Measurements from ENCODE around the gene MAST2. TPM values are rescaled to one million over a fixed set of nuclear protein-coding genes. Genes with fewer than 3 reads are reported as not detected.
A peak's percentile ranks its signal among the peaks of the same experiment; 100 is the strongest.

The MAST2 gene
- 1 to 10 TPM; 8.4 to 8.9 TPM for total RNA-seq
- polyA plus RNA-seq, result 1 to 10 TPM in 2 of 3 donors, under 1 TPM in 1; 0.48 to 1.7 (median 1.4) TPM
- 9.3 to 22.7 (median 14.3) reads per million in 6 experiments for total RNA-seq

- DNase-seq, result peak; percentile 61 to 84 (median 74)
- peaks cover 10 to 22% (median 19%) of the 10 kb centered on the region in 4 donors for H3K4me1 Mint-ChIP-seq
- peaks cover 0 to 3% (median 0%) of the 10 kb centered on the region in 5 donors for H3K27me3 Mint-ChIP-seq
- POLR2A ChIA-PET, result no interaction called here
- H3K9me3 Mint-ChIP-seq, result no peaks in the 10 kb centered on the region
- peaks cover 0 to 3% (median 0%) of the 10 kb centered on the region in 3 donors for H3K36me3 Mint-ChIP-seq
- peak; percentile 90 to 94 for ATAC-seq
- H3K4me3 Mint-ChIP-seq, result peak within 1 kb of the TSS; percentile 83 to 93 (median 91)
- peak within 1 kb of the TSS; percentile 12 to 81 (median 62) for H3K27ac Mint-ChIP-seq
Observed at GRCh38 chr1:45803299-45803780, at the start of gene MAST2. Gene MAST2, plus strand, starts transcription at chr1:45803612. Its CDS starts 284 bp downstream, at chr1:45803896.

- Mint-ChIP-seq H3K9me3 (peaks cover 0 to 4% (median 0%) of the 10 kb centered on the region in 9 donors), H3K4me3 (no peak overlapping the region), H3K36me3 (no peaks in the 10 kb centered on the region), H3K27me3 (no peaks in the 10 kb centered on the region), H3K27ac (no peak overlapping the region), H3K4me1 (peaks cover 0 to 13% (median 6%) of the 10 kb centered on the region in 4 donors)
- ATAC-seq, result no peak
- POLR2A ChIA-PET, result interaction anchor here (0.7 kb wide), 1 partner anchor 47 kb away, joined by 3 read pairs; no protein-coding TSS in a partner anchor
- DNase-seq, result no peak
Observed at GRCh38 chr1:45755697-45756096, 47.7 kb upstream of the MAST2 start.

GRCh38 chr1:45762291-45762690 is 41.1 kb upstream of the MAST2 start:
- Mint-ChIP-seq H3K9me3 (no peaks in the 10 kb centered on the region), H3K4me3 (no peak overlapping the region), H3K27me3 (peaks cover 0 to 6% (median 1%) of the 10 kb centered on the region in 5 donors), H3K4me1 (no peaks in the 10 kb centered on the region), H3K27ac (no peak overlapping the region), H3K36me3 (peaks cover 0 to 4% (median 0%) of the 10 kb centered on the region in 3 donors)
- ATAC-seq (no peak), DNase-seq (no peak)
- POLR2A ChIA-PET, result no interaction called here

- POLR2A ChIA-PET, result no interaction called here
- Mint-ChIP-seq H3K27me3 (peaks cover 0 to 6% (median 1%) of the 10 kb centered on the region in 5 donors), H3K27ac (no peak overlapping the region), H3K36me3 (peaks cover 0 to 4% (median 0%) of the 10 kb centered on the region in 3 donors), H3K4me3 (no peak overlapping the region), H3K4me1 (no peaks in the 10 kb centered on the region), H3K9me3 (no peaks in the 10 kb centered on the region)
- DNase-seq (no peak), ATAC-seq (no peak)
Observed at GRCh38 chr1:45765999-45766792, 37.2 kb upstream of the MAST2 start.

DNA sequence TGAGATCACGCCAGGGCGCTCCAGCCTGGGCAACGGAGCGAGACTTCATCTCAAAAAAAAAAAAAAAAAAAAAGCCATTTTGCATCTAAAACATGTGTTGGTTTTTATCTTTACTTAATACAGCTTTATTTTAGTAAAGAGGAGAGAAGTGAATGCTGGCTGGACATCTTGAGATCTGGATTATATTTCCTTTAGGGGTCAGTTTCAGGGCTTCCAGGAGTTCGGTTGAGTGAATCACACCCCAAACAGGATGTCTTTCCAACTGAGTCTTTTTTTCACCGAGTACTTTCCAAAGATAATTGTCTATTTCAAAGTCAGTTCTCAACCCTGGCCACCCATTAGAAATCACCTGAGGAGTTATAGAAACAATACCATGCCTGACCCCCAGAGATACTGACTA is 36.4 kb upstream of the MAST2 start:
- no peaks in the 10 kb centered on the region for H3K4me1 Mint-ChIP-seq
- H3K9me3 Mint-ChIP-seq, result no peaks in the 10 kb centered on the region
- no peak overlapping the region for H3K27ac Mint-ChIP-seq
- POLR2A ChIA-PET, result no interaction called here
- DNase-seq (no peak), ATAC-seq (no peak)
- H3K4me3 Mint-ChIP-seq, result no peak overlapping the region
- H3K36me3 Mint-ChIP-seq, result peaks cover 0 to 4% (median 0%) of the 10 kb centered on the region in 3 donors
- H3K27me3 Mint-ChIP-seq, result peaks cover 0 to 4% (median 1%) of the 10 kb centered on the region in 5 donors

GRCh38 chr1:45769261-45769932 is 34.0 kb upstream of the MAST2 start:
- DNase-seq (no peak), ATAC-seq (no peak)
- POLR2A ChIA-PET, result no interaction called here
- Mint-ChIP-seq H3K9me3 (no peaks in the 10 kb centered on the region), H3K4me1 (no peaks in the 10 kb centered on the region), H3K27ac (no peak overlapping the region), H3K4me3 (no peak overlapping the region), H3K36me3 (no peaks in the 10 kb centered on the region), H3K27me3 (no peaks in the 10 kb centered on the region)

DNA sequence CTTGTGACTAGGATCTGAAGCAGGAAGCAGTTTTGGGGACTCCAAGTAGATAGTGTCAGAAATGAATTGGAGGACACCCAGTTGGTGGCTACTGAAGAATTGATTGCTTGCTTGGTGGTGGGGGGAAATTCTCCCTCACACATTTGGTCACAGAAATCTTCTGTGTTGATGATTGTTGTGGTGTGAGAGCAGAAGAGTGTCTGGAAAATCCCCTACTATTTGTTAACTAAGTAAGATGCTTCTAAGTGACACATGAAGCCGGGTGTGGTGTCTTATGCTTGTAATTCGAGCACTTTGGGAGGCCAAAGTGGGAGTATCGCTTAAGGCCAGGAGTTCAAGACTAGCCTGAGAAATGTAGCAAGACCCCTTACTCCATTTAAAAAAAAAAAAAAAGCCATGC is 30.4 kb upstream of the MAST2 start:
- H3K36me3 Mint-ChIP-seq, result no peaks in the 10 kb centered on the region
- no peak overlapping the region for H3K27ac Mint-ChIP-seq
- ATAC-seq (no peak), DNase-seq (no peak)
- POLR2A ChIA-PET, result no interaction called here
- H3K9me3 Mint-ChIP-seq, result no peaks in the 10 kb centered on the region
- no peaks in the 10 kb centered on the region for H3K27me3 Mint-ChIP-seq
- H3K4me3 Mint-ChIP-seq, result no peak overlapping the region
- H3K4me1 Mint-ChIP-seq, result no peaks in the 10 kb centered on the region

DNA sequence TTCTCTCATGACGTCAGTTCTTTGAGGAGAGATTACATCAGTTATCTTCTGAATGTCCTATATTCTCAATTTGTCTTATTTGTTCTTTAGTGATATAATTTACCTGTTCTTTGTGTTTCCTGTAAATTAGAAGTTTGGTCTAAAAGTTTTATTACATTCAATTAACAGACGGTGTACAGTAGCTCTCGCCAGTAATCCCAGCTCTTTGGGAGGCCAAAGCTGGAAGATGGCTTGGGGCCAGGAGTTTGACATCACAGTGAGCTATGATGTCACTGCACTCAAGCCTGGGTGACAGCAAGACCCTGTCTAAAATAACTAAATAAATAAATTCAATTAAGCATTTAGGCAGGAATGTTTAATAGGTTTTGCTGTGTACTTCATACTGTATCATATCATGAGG is 27.6 kb upstream of the MAST2 start:
- no peak for ATAC-seq
- Mint-ChIP-seq H3K9me3 (no peaks in the 10 kb centered on the region), H3K36me3 (no peaks in the 10 kb centered on the region), H3K27me3 (peaks cover 0 to 1% (median 0%) of the 10 kb centered on the region in 5 donors), H3K27ac (peak overlapping the region in 1 of 10 donors; percentile 1), H3K4me1 (no peaks in the 10 kb centered on the region), H3K4me3 (no peak overlapping the region)
- no peak for DNase-seq
- POLR2A ChIA-PET, result interaction anchor here (0.7 kb wide), 1 partner anchor 149 kb away, joined by 4 read pairs; no protein-coding TSS in a partner anchor

- peak; percentile 97 to 99 for ATAC-seq
- peak overlapping the region in 3 of 10 donors; percentile 4 to 38 (median 11) for H3K27ac Mint-ChIP-seq
- peaks cover 7 to 33% (median 33%) of the 10 kb centered on the region in 4 donors for H3K4me1 Mint-ChIP-seq
- peaks cover 8 to 15% (median 11%) of the 10 kb centered on the region in 5 donors for H3K27me3 Mint-ChIP-seq
- H3K36me3 Mint-ChIP-seq, result no peaks in the 10 kb centered on the region
- POLR2A ChIA-PET, result no interaction called here
- no peaks in the 10 kb centered on the region for H3K9me3 Mint-ChIP-seq
- peak overlapping the region; percentile 64 to 85 (median 77) for H3K4me3 Mint-ChIP-seq
- peak in 7 of 10 donors; percentile 26 to 66 (median 39) for DNase-seq
Observed at GRCh38 chr1:45785583-45785982, 17.8 kb upstream of the MAST2 start.

DNA sequence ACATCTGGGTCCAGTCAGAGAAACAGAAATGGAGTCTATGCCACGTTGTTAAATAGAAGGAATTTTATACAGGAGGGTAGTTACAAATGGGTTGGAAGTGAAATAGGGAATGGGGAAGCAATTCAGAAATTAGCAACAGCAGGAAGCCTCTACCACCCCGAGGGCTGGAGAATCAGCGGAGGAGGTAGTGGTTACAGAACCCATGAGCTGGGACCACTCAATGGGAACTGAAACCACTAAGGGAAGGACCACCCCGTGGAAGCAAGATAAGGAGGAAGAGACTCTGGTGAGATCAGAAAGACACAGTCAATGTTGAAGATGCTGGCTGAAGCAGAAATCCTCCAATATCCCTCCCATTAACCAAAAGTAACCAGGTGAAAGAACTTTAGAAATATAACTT is 15.5 kb upstream of the MAST2 start:
- POLR2A ChIA-PET, result interaction anchor here (0.7 kb wide), 3 partner anchors 10 to 747 kb away, joined by 5 to 6 read pairs (median 5); no protein-coding TSS in a partner anchor
- no peaks in the 10 kb centered on the region for H3K36me3 Mint-ChIP-seq
- ATAC-seq (no peak), DNase-seq (no peak)
- peaks cover 8 to 15% (median 11%) of the 10 kb centered on the region in 5 donors for H3K27me3 Mint-ChIP-seq
- peak overlapping the region in 1 of 10 donors; percentile 18 for H3K4me3 Mint-ChIP-seq
- no peak overlapping the region for H3K27ac Mint-ChIP-seq
- no peaks in the 10 kb centered on the region for H3K9me3 Mint-ChIP-seq
- peaks cover 5 to 33% (median 33%) of the 10 kb centered on the region in 4 donors for H3K4me1 Mint-ChIP-seq

DNA sequence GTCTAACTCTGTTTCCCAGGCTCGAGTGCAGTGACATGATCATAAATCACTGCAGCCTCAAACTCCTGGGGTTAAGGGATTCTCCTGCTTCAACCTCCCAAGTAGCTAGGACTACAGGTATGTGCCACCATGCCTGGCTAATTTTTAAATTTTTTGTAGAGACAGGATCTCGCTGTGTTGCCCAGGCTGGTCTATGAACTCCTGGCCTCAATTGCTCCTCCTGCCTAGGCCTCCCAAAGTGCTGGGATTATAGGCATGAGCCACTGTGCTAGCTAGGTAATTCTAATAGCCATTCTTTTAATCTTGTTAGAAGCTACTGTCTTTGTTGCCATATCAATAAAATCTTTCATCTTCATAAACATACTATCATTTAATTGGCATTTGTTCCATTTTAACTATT is 13.8 kb upstream of the MAST2 start:
- H3K4me1 Mint-ChIP-seq, result peaks cover 5 to 33% (median 29%) of the 10 kb centered on the region in 4 donors
- H3K27ac Mint-ChIP-seq, result no peak overlapping the region
- DNase-seq (no peak), ATAC-seq (no peak)
- H3K27me3 Mint-ChIP-seq, result peaks cover 8 to 20% (median 14%) of the 10 kb centered on the region in 5 donors
- POLR2A ChIA-PET, result interaction anchor here (0.6 kb wide), 1 partner anchor 240 kb away, joined by 6 read pairs; no protein-coding TSS in a partner anchor
- H3K4me3 Mint-ChIP-seq, result no peak overlapping the region
- H3K36me3 Mint-ChIP-seq, result no peaks in the 10 kb centered on the region
- no peaks in the 10 kb centered on the region for H3K9me3 Mint-ChIP-seq

DNA sequence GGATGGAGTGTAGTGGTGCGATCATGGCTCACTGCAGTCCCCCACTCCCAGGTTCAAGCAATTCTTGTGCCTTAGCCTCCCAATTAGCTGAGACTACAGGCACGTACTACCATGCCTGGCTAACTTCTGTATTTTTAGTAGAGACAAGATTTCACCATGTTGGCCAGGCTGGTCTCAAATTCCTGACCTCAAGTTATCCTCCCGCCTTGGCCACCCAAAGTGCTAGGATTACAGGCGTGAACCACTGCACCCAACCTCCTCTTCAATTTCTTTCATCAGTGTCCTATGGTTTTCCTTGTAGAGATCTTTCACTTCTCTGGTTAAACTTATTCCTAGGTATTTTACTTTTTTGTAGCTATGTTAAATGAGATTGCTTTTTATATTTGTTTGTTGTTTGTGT is 10.7 kb upstream of the MAST2 start:
- Mint-ChIP-seq H3K4me3 (no peak overlapping the region), H3K36me3 (no peaks in the 10 kb centered on the region), H3K27me3 (peaks cover 3 to 17% (median 11%) of the 10 kb centered on the region in 5 donors), H3K27ac (no peak overlapping the region), H3K9me3 (no peaks in the 10 kb centered on the region), H3K4me1 (peaks cover 0 to 4% (median 2%) of the 10 kb centered on the region in 4 donors)
- POLR2A ChIA-PET, result no interaction called here
- no peak for DNase-seq
- ATAC-seq, result no peak

Measured in naive thymus-derived CD8-positive, alpha-beta T cell (primary cell).